ENCODE data around the gene ETDC.

ETDC gene

DNA sequence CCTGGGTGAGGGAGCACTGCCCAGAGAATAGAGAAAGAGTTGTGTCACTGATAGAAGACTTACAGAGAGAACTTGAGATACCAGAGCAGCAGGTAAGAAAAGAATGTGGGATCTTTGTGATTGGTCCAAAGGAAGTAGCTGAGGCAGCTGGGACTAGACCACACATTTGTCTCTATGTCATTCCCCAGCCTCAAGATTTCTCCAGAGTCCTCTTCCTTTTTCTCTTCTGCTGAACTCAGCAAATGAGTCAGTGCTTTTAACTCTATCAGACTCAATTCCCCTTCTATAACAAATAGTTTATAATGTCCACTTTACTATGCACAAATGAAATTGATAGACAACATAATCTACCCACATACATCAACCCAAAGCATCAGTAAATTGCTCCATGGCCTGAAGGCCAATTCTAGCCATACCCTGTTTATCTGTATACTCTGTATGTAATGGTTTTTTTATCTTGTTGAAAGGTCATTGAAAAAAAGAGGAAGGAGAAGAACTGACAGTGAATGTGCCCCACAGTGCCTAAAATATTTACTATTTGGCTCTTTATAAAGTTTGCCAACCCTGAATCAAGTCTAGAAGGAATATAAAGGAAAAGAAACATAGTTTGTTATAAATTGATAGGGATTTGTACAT is 38.2 kb downstream of the ETDC start:
- no peak for DNase-seq

- no peak for DNase-seq
Observed at GRCh38 chrX:135354288-135354687, 45.0 kb downstream of the ETDC start.
